ENCODE data around the gene SSTR3. TPM values are rescaled to one million over a fixed set of nuclear protein-coding genes. Genes with fewer than 3 reads are reported as not detected.

Gene SSTR3
- total RNA-seq, 4 donors from 2014 or later, result 0.11 to 0.24 (median 0.13) TPM; not detected in 1

- Histone ChIP-seq H3K4me1 (no peaks in the 10 kb centered on the region), H3K27me3 (no peaks in the 10 kb centered on the region), H3K27ac (no peak overlapping the region), H3K36me3 (no peaks in the 10 kb centered on the region), H3K9me3 (no peaks in the 10 kb centered on the region), H3K4me3 (replicated peaks in 1 of 3) (no peak overlapping the region)
- TF ChIP-seq POLR2A (IDR thresholded peaks at IDR 0.05) (no peak), CTCF (IDR thresholded peaks at IDR 0.05) (no peak)
- DNase-seq, result peak; percentile 14 to 36
- intact Hi-C loops (cut with DNase I), result no loop called here
- 53 to 62% methylated on average over 15 to 16 of the region's 16 CpGs for WGBS, 2 donors
Observed at GRCh38 chr22:37242395-37242918, 30.2 kb upstream of the SSTR3 start.

- intact Hi-C loops (cut with DNase I), result no loop called here
- no peaks in the 10 kb centered on the region for H3K4me1 ChIP-seq
- no peaks in the 10 kb centered on the region for H3K9me3 ChIP-seq
- 57 to 62% methylated on average over 14 to 15 of the region's 19 CpGs for WGBS, 2 donors
- H3K4me3 ChIP-seq (replicated peaks in 1 of 3), result no peak overlapping the region
- no peak for TF ChIP-seq CTCF (IDR thresholded peaks at IDR 0.05)
- TF ChIP-seq POLR2A (IDR thresholded peaks at IDR 0.05), result no peak
- H3K36me3 ChIP-seq, result no peaks in the 10 kb centered on the region
- no peak overlapping the region for H3K27ac ChIP-seq
- no peak for DNase-seq
- no peaks in the 10 kb centered on the region for H3K27me3 ChIP-seq
Observed at GRCh38 chr22:37241351-37242142, 29.3 kb upstream of the SSTR3 start.

GRCh38 chr22:37240941-37241320, 28.7 kb upstream of the SSTR3 start:
- intact Hi-C loops (cut with DNase I), result no loop called here
- H3K4me1 ChIP-seq, result no peaks in the 10 kb centered on the region
- H3K36me3 ChIP-seq, result no peaks in the 10 kb centered on the region
- no peak overlapping the region for H3K4me3 ChIP-seq (replicated peaks in 1 of 3)
- TF ChIP-seq CTCF (IDR thresholded peaks at IDR 0.05) (no peak), POLR2A (IDR thresholded peaks at IDR 0.05) (no peak)
- no peaks in the 10 kb centered on the region for H3K27me3 ChIP-seq
- no peak overlapping the region for H3K27ac ChIP-seq
- 69 to 84% methylated on average over 7 of the region's 7 CpGs for WGBS, 2 donors
- DNase-seq, result no peak
- H3K9me3 ChIP-seq, result no peaks in the 10 kb centered on the region

GRCh38 chr22:37240240-37240940, 28.1 kb upstream of the SSTR3 start:
- H3K4me3 ChIP-seq (replicated peaks in 1 of 3), result no peak overlapping the region
- DNase-seq, result no peak
- intact Hi-C loops (cut with DNase I), result no loop called here
- WGBS, 2 donors, result 76 to 94% methylated on average over 10 of the region's 11 CpGs
- no peaks in the 10 kb centered on the region for H3K27me3 ChIP-seq
- H3K27ac ChIP-seq, result no peak overlapping the region
- TF ChIP-seq CTCF (IDR thresholded peaks at IDR 0.05) (no peak), POLR2A (IDR thresholded peaks at IDR 0.05) (no peak)
- H3K36me3 ChIP-seq, result no peaks in the 10 kb centered on the region
- no peaks in the 10 kb centered on the region for H3K9me3 ChIP-seq
- H3K4me1 ChIP-seq, result no peaks in the 10 kb centered on the region
